Activated naive CD4-positive, alpha-beta T cell treated with anti-CD3 and anti-CD28 coated beads, Interleukin-2, amount 50 U/mL, for 24 hours (primary cell): ENCODE measurements around the gene PLEKHD1.
A peak's percentile ranks its signal among the peaks of the same experiment; 100 is the strongest.

ENCODE experiments used
- H3K27ac Mint-ChIP-seq: one replicate; pipeline ENCODE4 v1.8.0; 2021; ENCODE audit warnings: mild to moderate bottlenecking, mixed read lengths
- H3K27me3 Mint-ChIP-seq: one replicate; pipeline ENCODE4 v1.8.0; 2021; ENCODE audit warnings: mixed read lengths
- H3K36me3 Mint-ChIP-seq: one replicate; pipeline ENCODE4 v1.8.0; 2021; ENCODE audit warnings: mixed read lengths
- H3K4me1 Mint-ChIP-seq: one replicate; pipeline ENCODE4 v1.8.0; 2021; ENCODE audit warnings: mixed read lengths
- H3K4me3 Mint-ChIP-seq: one replicate; pipeline ENCODE4 v1.8.0; 2021; ENCODE audit warnings: mild to moderate bottlenecking, mixed read lengths
- H3K9me3 Mint-ChIP-seq: one replicate; pipeline ENCODE4 v1.8.0; 2021; ENCODE audit warnings: mixed read lengths

PLEKHD1 gene

GRCh38 chr14:69573205-69573830, 88.8 kb downstream of the PLEKHD1 start:
- Mint-ChIP-seq H3K27ac (no peak overlapping the region), H3K4me3 (peak overlapping the region; percentile 96), H3K36me3 (no peaks in the 10 kb centered on the region), H3K9me3 (no peaks in the 10 kb centered on the region), H3K27me3 (peaks cover 43% of the 10 kb centered on the region), H3K4me1 (peaks cover 10% of the 10 kb centered on the region)

- Mint-ChIP-seq H3K27me3 (peaks cover 39% of the 10 kb centered on the region), H3K9me3 (no peaks in the 10 kb centered on the region), H3K36me3 (no peaks in the 10 kb centered on the region), H3K4me1 (peaks cover 10% of the 10 kb centered on the region), H3K4me3 (peak overlapping the region; percentile 96), H3K27ac (no peak overlapping the region)
Measured at GRCh38 chr14:69573831-69574262, 89.3 kb downstream of the PLEKHD1 start.

- Mint-ChIP-seq H3K27me3 (peaks cover 37% of the 10 kb centered on the region), H3K36me3 (no peaks in the 10 kb centered on the region), H3K4me3 (peak within 1 kb of the TSS; percentile 96), H3K4me1 (peaks cover 10% of the 10 kb centered on the region), H3K9me3 (no peaks in the 10 kb centered on the region), H3K27ac (peak within 1 kb of the TSS; percentile 62)
Measured at GRCh38 chr14:69574263-69574953, 89.9 kb downstream of the PLEKHD1 start, which contains the start of gene CCDC177. TSS of gene CCDC177 (minus strand) at chr14:69574871. CDS start at chr14:69573622, 1,249 bp downstream.

- H3K4me1 Mint-ChIP-seq: peaks cover 10% of the 10 kb centered on the region
- H3K27ac Mint-ChIP-seq: no peak overlapping the region
- peak overlapping the region; percentile 96 for H3K4me3 Mint-ChIP-seq
- no peaks in the 10 kb centered on the region for H3K36me3 Mint-ChIP-seq
- H3K9me3 Mint-ChIP-seq: no peaks in the 10 kb centered on the region
- peaks cover 32% of the 10 kb centered on the region for H3K27me3 Mint-ChIP-seq
Measured at GRCh38 chr14:69574954-69575295, 90.4 kb downstream of the PLEKHD1 start.

- peaks cover 15% of the 10 kb centered on the region for H3K27me3 Mint-ChIP-seq
- H3K4me1 Mint-ChIP-seq: peaks cover 4% of the 10 kb centered on the region
- no peaks in the 10 kb centered on the region for H3K36me3 Mint-ChIP-seq
- no peaks in the 10 kb centered on the region for H3K9me3 Mint-ChIP-seq
- no peak overlapping the region for H3K27ac Mint-ChIP-seq
- no peak overlapping the region for H3K4me3 Mint-ChIP-seq
Measured at GRCh38 chr14:69579476-69579875, 94.9 kb downstream of the PLEKHD1 start.

DNA sequence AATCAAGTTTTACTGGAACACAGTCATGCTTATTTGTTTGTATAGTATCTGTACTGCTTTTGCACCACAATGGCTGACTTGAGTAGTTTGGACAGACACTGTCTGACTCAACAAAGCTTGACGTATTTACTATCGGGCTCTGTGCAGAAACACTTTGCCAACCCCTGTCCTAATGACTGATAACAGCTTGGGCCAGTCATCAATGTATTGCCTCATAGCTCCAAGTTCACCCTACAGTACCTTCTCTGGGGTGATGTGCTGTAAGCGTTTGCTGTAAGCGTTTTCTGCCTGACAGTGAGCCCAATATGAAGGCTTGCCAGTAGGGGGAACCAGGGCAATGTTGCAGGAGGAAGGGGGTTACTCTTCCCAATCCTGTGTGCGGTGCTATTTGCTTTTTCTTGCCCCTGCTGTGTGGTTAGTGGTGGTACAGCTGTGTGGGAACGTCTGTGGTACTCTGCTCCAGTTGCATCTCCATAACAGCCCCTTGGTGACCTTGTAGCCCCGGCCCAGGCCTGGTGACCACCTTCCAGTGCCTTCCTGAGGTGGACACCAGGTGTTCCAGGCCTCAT, 95.6 kb downstream of the PLEKHD1 start:
- Mint-ChIP-seq H3K4me1 (no peaks in the 10 kb centered on the region), H3K36me3 (no peaks in the 10 kb centered on the region), H3K27me3 (peaks cover 11% of the 10 kb centered on the region), H3K9me3 (no peaks in the 10 kb centered on the region), H3K27ac (no peak overlapping the region), H3K4me3 (no peak overlapping the region)
